Body of pancreas (tissue), 4 donors: ENCODE data around the gene LRRC2.

Experiments used
- POLR2A ChIP-seq, 3 donors: fragments of 450-650 bp; IDR thresholded peaks; one replicate each; pipeline ENCODE4 v1.6.1; 2016; ENCODE audit warnings: antibody characterized with exemption in 3 of 3, mild to moderate bottlenecking in 2 of 3
- TF ChIP-seq, protein P1 (sequence below), 7 experiments: fragments of 450-650 bp in 4 of 7; fragments of 200-600 bp in 3 of 7; sonication (generic) in 3 of 7; IDR thresholded peaks; one replicate each; pipeline ENCODE4 v1.5.1; 2016 to 2019; ENCODE audit warnings: antibody characterized with exemption in 7 of 7

DNA sequence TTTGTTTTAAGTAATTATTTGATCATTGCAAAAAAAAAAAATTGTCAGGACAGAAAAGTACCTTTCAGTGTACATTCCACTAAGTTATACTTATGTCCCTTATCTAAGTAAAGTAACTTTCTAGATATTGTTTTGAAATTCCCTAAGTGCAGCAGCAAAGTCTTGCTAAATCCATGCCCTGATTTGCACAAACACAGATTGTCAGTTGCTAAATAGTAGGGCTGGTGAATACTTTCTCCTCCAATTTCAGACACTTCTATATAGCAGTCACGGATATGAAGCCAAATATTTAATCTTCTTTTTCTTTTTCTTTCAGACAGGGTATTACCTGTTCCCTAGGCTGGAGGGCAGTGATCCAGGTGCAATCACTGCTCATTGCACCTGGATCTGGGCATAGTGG is 12.9 kb downstream of the LRRC2 start:
- TF ChIP-seq, protein P1, sequence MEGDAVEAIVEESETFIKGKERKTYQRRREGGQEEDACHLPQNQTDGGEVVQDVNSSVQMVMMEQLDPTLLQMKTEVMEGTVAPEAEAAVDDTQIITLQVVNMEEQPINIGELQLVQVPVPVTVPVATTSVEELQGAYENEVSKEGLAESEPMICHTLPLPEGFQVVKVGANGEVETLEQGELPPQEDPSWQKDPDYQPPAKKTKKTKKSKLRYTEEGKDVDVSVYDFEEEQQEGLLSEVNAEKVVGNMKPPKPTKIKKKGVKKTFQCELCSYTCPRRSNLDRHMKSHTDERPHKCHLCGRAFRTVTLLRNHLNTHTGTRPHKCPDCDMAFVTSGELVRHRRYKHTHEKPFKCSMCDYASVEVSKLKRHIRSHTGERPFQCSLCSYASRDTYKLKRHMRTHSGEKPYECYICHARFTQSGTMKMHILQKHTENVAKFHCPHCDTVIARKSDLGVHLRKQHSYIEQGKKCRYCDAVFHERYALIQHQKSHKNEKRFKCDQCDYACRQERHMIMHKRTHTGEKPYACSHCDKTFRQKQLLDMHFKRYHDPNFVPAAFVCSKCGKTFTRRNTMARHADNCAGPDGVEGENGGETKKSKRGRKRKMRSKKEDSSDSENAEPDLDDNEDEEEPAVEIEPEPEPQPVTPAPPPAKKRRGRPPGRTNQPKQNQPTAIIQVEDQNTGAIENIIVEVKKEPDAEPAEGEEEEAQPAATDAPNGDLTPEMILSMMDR (IDR thresholded peaks at IDR 0.05): no peak
- TF ChIP-seq POLR2A (IDR thresholded peaks at IDR 0.05): no peak
